ENCODE results near the gene SLC44A5.

DNA sequence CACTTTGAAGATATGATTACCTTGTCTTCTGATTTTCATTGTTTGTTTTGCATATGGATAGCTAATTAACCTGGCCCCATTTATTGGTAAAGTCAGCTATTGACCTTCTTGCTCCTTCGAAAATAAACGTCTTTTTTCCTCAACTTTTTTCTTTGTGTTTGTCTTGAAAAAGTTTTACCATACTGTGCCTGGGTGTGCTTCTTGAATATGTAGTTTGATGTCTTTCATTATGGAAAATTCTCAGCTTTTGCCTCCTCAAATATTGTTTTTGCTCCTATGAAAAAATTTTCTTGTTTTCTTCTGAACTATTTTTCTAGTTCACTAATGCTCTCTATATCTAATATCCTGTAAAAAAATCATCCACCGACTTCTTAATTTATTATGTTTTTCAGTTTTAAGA, 451.8 kb downstream of the SLC44A5 start:
- TF ChIP-seq POLR2AphosphoS5 (IDR thresholded peaks at IDR 0.05; ENCODE audit: insufficient read depth in 1 of 2, low read depth in 1 of 2) (no peak), POLR2A (IDR thresholded peaks at IDR 0.05) (no peak)
- TF ChIP-seq, protein P1, sequence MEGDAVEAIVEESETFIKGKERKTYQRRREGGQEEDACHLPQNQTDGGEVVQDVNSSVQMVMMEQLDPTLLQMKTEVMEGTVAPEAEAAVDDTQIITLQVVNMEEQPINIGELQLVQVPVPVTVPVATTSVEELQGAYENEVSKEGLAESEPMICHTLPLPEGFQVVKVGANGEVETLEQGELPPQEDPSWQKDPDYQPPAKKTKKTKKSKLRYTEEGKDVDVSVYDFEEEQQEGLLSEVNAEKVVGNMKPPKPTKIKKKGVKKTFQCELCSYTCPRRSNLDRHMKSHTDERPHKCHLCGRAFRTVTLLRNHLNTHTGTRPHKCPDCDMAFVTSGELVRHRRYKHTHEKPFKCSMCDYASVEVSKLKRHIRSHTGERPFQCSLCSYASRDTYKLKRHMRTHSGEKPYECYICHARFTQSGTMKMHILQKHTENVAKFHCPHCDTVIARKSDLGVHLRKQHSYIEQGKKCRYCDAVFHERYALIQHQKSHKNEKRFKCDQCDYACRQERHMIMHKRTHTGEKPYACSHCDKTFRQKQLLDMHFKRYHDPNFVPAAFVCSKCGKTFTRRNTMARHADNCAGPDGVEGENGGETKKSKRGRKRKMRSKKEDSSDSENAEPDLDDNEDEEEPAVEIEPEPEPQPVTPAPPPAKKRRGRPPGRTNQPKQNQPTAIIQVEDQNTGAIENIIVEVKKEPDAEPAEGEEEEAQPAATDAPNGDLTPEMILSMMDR (IDR thresholded peaks at IDR 0.05), result no peak
